Transverse colon (tissue), 3 donors: ENCODE data around the gene CLK1.

Experiments
- EP300 ChIP-seq: sonication (generic); formaldehyde crosslinking; IDR thresholded peaks from one replicate; pipeline ENCODE4 v1.6.1; 2017; ENCODE audit warnings: antibody characterized with exemption, low read depth
- POLR2A ChIP-seq: fragments of 450-650 bp; IDR thresholded peaks from one replicate; pipeline ENCODE4 v1.6.1; 2016; ENCODE audit warnings: antibody characterized with exemption, mild to moderate bottlenecking, moderate library complexity
- TF ChIP-seq, protein P1 (sequence below), 5 experiments: fragments of 200-600 bp in 3 of 5; fragments of 450-650 bp in 2 of 5; sonication (generic) in 3 of 5; IDR thresholded peaks; 1 replicate in 2 of 5; 2 replicates in 3 of 5; pipeline ENCODE4 v1.5.1; 2016 to 2017; ENCODE audit warnings: antibody characterized with exemption in 5 of 5, inconsistent platforms in 3 of 5, mild to moderate bottlenecking in 2 of 5, moderate library complexity in 1 of 5

DNA sequence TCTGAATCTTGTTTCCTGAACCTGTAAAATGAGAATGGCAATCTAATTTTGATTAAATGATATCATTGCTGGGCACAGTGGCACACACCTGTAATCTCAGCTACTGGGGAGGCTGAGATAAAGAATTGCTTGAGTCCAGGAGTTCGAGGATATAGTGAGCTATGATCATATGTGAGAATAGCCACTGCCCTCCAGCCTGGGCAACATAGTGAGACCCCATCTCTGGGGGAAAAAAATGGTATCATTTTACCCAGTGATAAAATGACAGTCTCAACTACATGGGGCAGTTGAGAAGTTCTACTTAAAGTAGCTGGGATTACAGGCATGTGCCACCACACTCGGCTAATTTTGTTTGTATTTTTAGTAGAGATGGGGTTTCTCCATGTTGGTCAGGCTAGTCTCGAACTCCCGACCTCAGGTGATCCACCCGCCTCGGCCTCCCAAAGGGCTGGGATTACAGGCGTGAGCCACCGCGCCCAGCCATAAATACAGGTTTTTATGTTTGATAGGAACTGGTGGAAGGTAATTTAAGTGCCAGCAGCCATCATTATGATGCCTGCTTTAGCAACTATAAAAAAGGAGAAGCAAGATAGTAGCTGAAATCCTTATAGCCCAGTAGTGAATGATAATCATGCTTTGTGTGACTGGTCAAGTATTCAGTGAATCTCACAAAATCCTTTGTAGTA lies 35.7 kb downstream of the CLK1 start:
- TF ChIP-seq POLR2A (no peak), EP300 (no peak)
- TF ChIP-seq, protein P1, sequence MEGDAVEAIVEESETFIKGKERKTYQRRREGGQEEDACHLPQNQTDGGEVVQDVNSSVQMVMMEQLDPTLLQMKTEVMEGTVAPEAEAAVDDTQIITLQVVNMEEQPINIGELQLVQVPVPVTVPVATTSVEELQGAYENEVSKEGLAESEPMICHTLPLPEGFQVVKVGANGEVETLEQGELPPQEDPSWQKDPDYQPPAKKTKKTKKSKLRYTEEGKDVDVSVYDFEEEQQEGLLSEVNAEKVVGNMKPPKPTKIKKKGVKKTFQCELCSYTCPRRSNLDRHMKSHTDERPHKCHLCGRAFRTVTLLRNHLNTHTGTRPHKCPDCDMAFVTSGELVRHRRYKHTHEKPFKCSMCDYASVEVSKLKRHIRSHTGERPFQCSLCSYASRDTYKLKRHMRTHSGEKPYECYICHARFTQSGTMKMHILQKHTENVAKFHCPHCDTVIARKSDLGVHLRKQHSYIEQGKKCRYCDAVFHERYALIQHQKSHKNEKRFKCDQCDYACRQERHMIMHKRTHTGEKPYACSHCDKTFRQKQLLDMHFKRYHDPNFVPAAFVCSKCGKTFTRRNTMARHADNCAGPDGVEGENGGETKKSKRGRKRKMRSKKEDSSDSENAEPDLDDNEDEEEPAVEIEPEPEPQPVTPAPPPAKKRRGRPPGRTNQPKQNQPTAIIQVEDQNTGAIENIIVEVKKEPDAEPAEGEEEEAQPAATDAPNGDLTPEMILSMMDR (IDR thresholded peaks at IDR 0.05), result no peak
